ENCODE results near the gene PRDM15.
A peak's percentile ranks its signal among the peaks of the same experiment; 100 is the strongest.

Gene PRDM15

GRCh38 chr21:41883582-41883981 is 4.4 kb upstream of the PRDM15 start:
- DNase-seq = no peak

- no peak for DNase-seq
These were observed 1.9 kb upstream of the PRDM15 start for GRCh38 chr21:41881051-41881450.

- no peak for DNase-seq
These were observed 1.0 kb upstream of the PRDM15 start for GRCh38 chr21:41880153-41880552.

DNA sequence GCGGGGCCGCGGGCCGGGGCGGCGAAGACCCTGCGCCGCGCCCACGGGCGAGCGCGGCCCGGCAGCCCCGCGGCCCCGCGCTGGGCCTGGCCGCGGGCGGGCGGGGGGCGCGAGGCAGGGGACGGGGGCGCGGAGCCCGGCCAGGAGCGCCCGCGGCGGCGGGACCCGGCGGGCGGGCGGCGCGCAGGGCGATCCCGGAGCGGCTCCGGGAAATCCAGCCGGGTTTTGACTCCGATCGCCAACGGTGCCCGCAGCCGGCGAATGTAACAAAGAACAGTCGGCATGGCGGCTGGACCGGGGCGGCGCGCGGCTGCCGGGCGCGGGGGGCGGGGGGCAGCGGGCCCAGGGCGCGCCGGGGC is 334 bp downstream of the PRDM15 start:
- peak; percentile 85 for DNase-seq

DNA sequence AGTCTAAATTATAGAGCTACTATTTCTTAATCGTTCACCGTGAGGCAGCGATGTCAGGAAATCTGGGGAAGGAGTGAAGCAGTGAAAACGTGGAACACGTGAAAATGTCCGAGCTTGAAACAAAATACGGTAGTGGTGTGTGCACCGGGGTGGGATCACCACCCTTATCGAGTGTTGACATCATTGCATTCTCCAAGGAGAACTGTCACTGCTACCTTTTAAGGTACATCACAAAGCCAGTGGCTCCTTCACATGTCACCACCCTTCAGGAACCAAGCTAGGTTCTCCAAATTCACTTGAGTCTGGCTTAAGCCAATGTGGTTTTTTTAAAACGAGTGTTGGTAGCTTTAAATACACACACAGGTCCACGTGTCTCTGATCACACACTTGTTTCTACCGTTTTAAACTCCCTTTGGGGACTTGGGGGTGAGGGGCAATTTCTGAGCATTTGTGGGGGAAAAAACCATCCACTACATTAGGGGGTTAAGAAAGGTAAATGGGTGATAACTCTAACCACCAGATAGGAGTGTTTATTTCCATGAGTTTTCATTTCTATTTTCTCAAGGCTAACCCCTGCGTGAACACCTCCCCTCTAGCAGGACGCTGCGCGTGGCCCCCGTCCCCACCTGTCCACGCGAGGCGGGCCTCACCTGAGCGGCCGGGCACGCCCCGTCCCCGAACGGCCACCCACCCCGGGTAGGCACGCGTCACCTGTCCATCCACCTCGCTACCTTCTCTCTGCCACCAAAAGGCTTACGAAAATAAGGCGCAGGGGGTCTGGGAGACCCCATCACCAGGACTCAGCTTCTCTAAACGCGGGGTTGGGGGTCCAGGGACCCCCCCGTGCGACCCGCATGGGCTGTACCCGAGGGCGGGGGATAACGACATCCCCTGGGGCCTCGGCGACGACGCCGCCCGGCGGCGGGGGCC is 978 bp downstream of the PRDM15 start:
- DNase-seq = peak; percentile 33

DNA sequence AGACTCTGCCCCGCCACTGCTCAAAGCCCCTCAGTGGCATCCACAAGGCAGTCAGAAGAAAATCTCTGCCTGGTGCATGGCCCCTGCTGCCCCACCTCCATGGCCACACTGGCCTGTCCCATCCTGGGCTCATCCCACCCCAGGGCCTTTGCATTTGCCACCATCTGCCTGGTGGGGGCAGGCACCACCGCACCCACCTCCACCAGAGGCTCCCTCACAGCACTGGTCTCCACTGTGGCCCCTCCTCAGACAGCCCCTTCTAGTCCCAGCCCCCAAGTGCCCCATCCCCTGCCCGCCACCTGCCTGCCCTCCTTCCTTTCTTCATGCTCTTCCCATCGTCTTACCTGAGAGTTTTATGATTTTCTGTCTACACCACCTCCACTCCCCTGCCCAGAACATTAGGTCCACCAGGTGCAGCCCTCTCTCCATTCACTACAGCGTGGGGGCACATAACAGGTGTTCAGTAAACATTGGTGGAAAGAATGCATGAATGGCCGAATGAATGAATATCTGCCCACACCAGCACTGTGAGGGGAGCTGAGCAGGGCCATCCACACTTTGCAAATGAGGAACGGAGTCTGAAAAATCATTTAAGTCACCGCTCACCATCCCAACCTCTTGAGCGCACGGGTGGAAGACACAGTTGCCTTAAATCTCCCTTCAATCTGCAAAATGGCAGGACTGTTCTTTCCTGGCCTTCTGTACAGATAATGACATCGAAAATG is 2.1 kb downstream of the PRDM15 start:
- DNase-seq = no peak

DNA sequence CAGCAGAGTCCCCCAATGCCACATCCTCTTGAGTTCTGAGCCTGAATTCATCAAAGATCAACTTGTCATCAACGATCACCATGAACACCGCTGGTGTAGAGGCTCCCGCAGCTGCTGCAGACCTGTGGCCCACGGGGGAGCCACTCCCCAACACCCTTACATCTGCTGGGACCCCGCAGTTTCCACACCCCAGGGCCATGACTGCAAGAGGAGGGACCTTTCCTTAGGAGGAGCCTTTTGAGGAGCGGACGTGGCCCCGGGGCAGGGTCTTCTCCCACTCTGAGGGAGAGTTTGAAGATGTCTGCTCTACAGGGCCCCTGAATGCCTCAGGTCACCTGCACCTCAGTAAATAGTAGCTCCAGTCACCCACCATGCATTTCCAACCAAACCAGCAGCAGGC is 2.7 kb downstream of the PRDM15 start:
- DNase-seq = no peak

DNA sequence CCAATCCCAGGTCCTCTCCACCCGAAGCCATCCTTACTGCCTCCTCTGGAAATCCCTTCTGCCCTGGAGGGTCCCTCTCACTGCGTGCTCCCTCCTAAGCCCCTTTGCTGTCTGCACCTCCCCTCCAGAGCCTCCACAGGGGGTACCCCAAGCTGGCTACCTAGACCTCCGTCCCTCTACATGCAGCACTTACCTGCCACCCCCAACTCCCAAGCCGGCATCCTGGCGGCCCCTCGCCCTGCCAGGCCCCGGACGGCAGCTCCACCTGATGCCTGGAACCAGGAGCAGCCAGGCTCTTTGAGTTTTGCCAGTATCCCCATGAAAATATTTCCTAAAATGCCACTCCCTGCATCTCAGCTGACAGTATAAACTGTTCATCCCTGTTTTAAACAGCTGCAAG is 4.1 kb downstream of the PRDM15 start:
- no peak for DNase-seq

GRCh38 chr21:41874611-41875010 is 4.5 kb downstream of the PRDM15 start:
- DNase-seq = no peak

DNA sequence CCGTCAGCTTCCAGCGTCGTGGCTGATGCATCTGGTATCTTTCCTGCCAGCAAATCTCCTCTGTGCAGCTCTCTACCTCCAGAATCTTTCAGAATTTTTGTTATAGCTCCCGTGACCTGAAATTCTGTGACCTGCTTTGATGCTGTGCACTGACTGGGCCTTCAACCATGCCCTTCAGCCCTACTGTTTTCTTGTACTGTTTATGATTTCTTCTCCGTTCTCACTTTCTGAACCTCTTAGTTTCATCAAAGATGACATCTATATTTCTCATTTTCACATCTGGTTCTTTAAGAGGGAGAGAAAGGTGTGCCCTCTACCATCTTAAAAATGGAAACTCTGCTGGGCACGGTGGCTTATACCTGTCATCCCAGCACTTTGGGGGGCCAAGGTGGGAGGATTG is 5.7 kb downstream of the PRDM15 start:
- DNase-seq = no peak

GRCh38 chr21:41873005-41873404 is 6.1 kb downstream of the PRDM15 start:
- DNase-seq = no peak

DNA sequence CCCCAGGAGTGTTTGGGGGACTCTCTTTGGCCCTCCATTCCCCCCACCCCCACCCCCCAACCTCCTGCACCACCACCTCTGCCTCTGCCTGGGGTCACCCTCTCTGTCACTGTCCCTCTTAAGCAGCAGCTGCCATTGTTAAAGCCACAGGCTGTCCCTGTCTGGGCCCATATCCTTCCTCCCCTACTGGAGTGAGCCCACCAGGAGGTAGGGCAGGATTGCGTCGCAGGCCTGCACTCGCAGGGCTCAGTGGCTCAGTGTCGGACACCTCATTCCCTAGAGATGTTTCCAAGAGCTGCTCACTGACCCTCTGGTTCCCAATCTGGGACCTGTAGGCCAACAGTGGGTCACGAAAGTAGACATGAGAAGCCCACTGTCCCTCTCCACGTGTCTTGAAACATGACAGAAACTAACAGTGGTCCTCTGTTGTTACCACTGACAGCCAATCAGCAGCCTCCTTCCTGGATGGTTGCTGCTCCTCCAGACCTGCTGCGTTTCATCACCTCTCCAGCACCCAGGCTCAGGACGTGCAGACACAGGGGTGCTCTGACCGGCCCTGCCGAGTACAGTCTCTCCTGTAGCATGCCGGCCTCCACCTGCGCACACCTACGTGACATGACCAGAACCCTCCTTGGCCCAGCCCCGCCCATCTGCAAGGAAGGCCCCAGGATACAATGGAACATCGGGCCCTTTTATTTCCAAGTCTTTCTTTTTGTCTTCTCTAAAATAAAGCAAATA is 7.7 kb downstream of the PRDM15 start:
- no peak for DNase-seq

- no peak for DNase-seq
These were observed 9.4 kb downstream of the PRDM15 start for GRCh38 chr21:41869771-41870170.

GRCh38 chr21:41868062-41868710 is 11.0 kb downstream of the PRDM15 start:
- no peak for DNase-seq

- DNase-seq = no peak
These were observed 11.8 kb downstream of the PRDM15 start for GRCh38 chr21:41867313-41867712.

DNA sequence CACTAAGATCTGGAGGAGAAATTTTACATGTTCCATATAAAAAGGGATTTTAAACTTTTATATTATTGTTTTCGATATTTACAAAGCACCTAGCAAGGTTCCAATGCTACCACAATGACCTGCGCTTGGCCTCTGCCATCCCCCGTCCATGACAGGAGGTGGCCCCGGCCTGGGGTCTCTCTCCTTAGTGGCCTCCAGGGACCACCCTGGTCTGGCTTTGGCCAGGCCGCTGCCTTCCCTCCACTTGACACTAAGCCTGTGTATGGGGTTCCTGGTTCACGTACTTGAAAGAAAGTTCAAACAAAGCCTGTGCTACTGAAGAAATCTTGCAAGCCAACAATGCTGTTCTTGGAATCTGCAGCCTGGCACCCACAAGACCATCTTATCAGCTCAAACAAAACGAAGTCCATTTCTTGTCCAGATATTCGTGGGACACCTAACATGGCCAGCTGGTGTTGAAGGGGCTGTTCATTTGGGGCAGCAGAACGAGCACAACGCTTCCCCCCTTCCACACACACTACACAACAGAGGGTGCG is 12.8 kb downstream of the PRDM15 start:
- DNase-seq = no peak

GRCh38 chr21:41865002-41865777 is 14.0 kb downstream of the PRDM15 start:
- DNase-seq = no peak

DNA sequence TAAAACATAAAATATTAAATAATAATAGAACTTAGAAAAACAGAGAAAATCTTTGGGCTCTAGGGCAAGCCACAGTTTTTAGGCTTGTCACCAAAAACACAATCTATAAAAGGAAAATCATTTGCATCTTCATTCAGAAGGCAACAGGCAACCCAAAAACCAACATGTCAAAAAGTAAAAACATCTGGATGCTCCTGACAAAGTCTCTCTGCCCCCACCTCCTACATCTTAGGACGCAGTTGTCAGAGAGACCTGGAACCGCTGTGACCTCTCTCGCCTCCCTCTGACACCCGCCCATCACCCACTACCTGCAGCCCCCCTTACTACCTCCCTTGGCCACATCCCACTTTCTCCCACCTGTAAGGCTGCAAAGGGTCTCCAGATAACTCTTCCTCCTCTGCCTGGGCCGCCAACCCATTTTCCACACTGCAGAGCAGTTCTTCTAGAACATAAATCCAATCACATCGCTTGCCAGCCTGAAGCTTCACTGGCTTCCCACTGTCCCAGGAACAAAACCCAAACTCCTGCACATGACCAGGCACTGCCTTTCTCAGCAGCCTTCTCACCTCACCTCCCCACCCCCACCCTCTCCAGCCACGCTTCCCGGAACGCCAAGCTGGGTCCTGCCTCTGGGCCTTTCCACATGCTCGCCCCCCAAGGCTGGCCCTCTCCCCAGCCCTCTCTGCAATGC is 14.7 kb downstream of the PRDM15 start:
- no peak for DNase-seq

DNA sequence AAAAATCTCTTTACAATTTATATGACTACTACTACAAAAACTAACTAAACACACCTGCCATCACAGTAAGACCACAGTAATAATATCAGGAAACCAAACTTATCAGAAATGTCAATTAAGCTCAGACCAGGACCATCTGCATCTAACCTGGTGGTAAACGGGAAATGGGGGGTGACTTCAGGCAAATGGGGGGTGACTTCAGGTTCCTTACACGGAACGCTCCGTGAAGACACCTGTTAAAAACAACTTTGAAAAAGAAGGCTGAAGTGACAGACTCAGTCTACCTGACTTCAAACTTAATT is 15.8 kb downstream of the PRDM15 start:
- no peak for DNase-seq

DNA sequence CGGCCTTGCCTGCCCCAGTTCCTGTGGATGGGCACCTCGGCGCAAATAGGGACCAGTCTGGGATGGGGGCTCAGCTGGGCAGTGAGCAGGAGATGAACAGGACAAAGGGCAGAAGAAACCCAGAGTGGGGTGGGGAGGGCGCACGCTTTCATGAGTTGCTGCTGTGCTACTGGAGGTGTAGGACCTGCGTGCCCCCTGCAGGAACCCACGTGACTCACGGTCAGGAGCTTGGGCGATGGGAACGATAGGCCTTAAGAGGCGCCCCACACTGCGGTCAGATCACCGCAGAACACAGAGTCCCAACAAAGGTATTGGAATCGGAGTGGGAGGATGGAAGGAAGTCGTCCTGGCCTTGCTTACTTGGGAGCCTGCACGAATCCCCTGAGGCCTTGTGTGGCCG is 17.2 kb downstream of the PRDM15 start:
- DNase-seq = no peak

- no peak for DNase-seq
These were observed 17.9 kb downstream of the PRDM15 start for GRCh38 chr21:41861255-41861654.
